H9 (cell line): ENCODE results near the gene OR2L3. TPM values are rescaled to one million over a fixed set of nuclear protein-coding genes. Genes with fewer than 3 reads are reported as not detected.

ENCODE experiments used
- DNase-seq: peaks from one replicate; pipeline ENCODE4 v3.0.0-alpha.2; 2017
- H2AFZ ChIP-seq: one replicate; pipeline ENCODE4 v1.6.1; 2013; ENCODE audit warnings: mild to moderate bottlenecking, low read length, control low read depth, moderate library complexity
- H2AK5ac ChIP-seq: 2 replicates; pipeline ENCODE4 v1.6.1; 2013; ENCODE audit warnings: low read length, control low read depth, mixed read lengths; ENCODE audit not compliant: insufficient read length
- H2BK120ac ChIP-seq: one replicate; pipeline ENCODE4 v1.6.1; 2013; ENCODE audit warnings: low read depth, mild to moderate bottlenecking, low read length, control low read depth, inconsistent platforms; ENCODE audit not compliant: poor library complexity, severe bottlenecking
- H2BK12ac ChIP-seq: 2 replicates; pipeline ENCODE4 v1.6.1; 2013; ENCODE audit warnings: low read length, control low read depth, mixed read lengths, low read depth; ENCODE audit not compliant: insufficient read length
- H2BK15ac ChIP-seq: 2 replicates; pipeline ENCODE4 v1.6.1; 2013; ENCODE audit warnings: low read depth, low read length, control low read depth
- H2BK20ac ChIP-seq: one replicate; pipeline ENCODE4 v1.6.1; 2013; ENCODE audit warnings: low read depth, mild to moderate bottlenecking, low read length, control low read depth, inconsistent platforms; ENCODE audit not compliant: poor library complexity, severe bottlenecking
- H2BK5ac ChIP-seq: 2 replicates; pipeline ENCODE4 v1.6.1; 2013; ENCODE audit warnings: low read length, control low read depth, mixed read lengths; ENCODE audit not compliant: insufficient read length
- H3K14ac ChIP-seq: 2 replicates; pipeline ENCODE4 v1.6.1; 2013; ENCODE audit warnings: low read length, control low read depth; ENCODE audit not compliant: insufficient read depth
- H3K18ac ChIP-seq: 2 replicates; pipeline ENCODE4 v1.6.1; 2013; ENCODE audit warnings: low read depth, mild to moderate bottlenecking, mixed read lengths, low read length, control low read depth; ENCODE audit not compliant: insufficient read length
- H3K23ac ChIP-seq: 2 replicates; pipeline ENCODE4 v1.6.1; 2013; ENCODE audit warnings: low read length, control low read depth, mixed read lengths, low read depth; ENCODE audit not compliant: insufficient read length
- H3K23me2 ChIP-seq: 2 replicates; pipeline ENCODE4 v1.6.1; 2013; ENCODE audit warnings: low read depth, mild to moderate bottlenecking, mixed read lengths, low read length, control low read depth; ENCODE audit not compliant: insufficient read length, poor library complexity, severe bottlenecking
- H3K27ac ChIP-seq: 2 replicates; pipeline ENCODE4 v1.5.1; 2013; ENCODE audit warnings: low read length, control low read depth, mixed read lengths, low read depth; ENCODE audit not compliant: insufficient read length
- H3K27me3 ChIP-seq: 2 replicates; pipeline ENCODE4 v1.6.1; 2013; ENCODE audit warnings: low read length, control low read depth, inconsistent platforms; ENCODE audit not compliant: insufficient read depth
- H3K4ac ChIP-seq: 2 replicates; pipeline ENCODE4 v1.6.1; 2013; ENCODE audit warnings: low read depth, mild to moderate bottlenecking, control low read depth, inconsistent platforms, low read length, moderate library complexity
- H3K4me1 ChIP-seq: 2 replicates; pipeline ENCODE4 v1.6.1; 2013; ENCODE audit warnings: low read length, control low read depth, inconsistent platforms; ENCODE audit not compliant: insufficient read depth
- H3K4me2 ChIP-seq: 2 replicates; pipeline ENCODE4 v1.6.1; 2013; ENCODE audit warnings: low read length, control low read depth, mixed read lengths; ENCODE audit not compliant: insufficient read length, insufficient read depth
- H3K56ac ChIP-seq: 2 replicates; pipeline ENCODE4 v1.6.1; 2013; ENCODE audit warnings: low read depth, mild to moderate bottlenecking, mixed read lengths, low read length, control low read depth; ENCODE audit not compliant: insufficient read length
- H3K79me1 ChIP-seq: 2 replicates; pipeline ENCODE4 v1.6.1; 2013; ENCODE audit warnings: low read depth, mild to moderate bottlenecking, moderate library complexity, low read length, control low read depth, inconsistent platforms; ENCODE audit not compliant: insufficient read depth, poor library complexity, severe bottlenecking
- H3K79me2 ChIP-seq: 2 replicates; pipeline ENCODE4 v1.6.1; 2013; ENCODE audit warnings: low read length, control low read depth, inconsistent platforms; ENCODE audit not compliant: insufficient read depth
- H3K9ac ChIP-seq: 2 replicates; pipeline ENCODE4 v1.6.1; 2013; ENCODE audit warnings: low read length, control low read depth, mixed read lengths; ENCODE audit not compliant: insufficient read length; ENCODE audit errors: extremely low read depth
- H3K9me3 ChIP-seq: one replicate; pipeline ENCODE4 v1.6.1; 2013; ENCODE audit warnings: low read depth, low read length, inconsistent platforms; ENCODE audit not compliant: control insufficient read depth
- H3T11ph ChIP-seq: one replicate; pipeline ENCODE4 v1.6.1; 2013; ENCODE audit warnings: mild to moderate bottlenecking, low read length, control low read depth, inconsistent platforms
- H4K20me1 ChIP-seq: one replicate; pipeline ENCODE4 v1.6.1; 2013; ENCODE audit not compliant: control insufficient read depth, insufficient read length, insufficient read depth
- H4K5ac ChIP-seq: 2 replicates; pipeline ENCODE4 v1.6.1; 2013; ENCODE audit warnings: low read depth, mild to moderate bottlenecking, mixed read lengths, low read length, control low read depth; ENCODE audit not compliant: insufficient read length
- H4K8ac ChIP-seq: replicated peaks from 2 replicates; pipeline ENCODE4 v1.6.1; 2013; ENCODE audit warnings: low read length, control low read depth, mixed read lengths, low read depth; ENCODE audit not compliant: insufficient read length
- H4K91ac ChIP-seq: 2 replicates; pipeline ENCODE4 v1.6.1; 2013; ENCODE audit warnings: low read depth, mild to moderate bottlenecking, moderate library complexity, mixed read lengths, low read length, control low read depth; ENCODE audit not compliant: insufficient read length
- H3K27ac Mint-ChIP-seq, 3 experiments: 2 replicates in 2 of 3; 3 replicates in 1 of 3; pipeline ENCODE4 v1.8.0; 2020 to 2021; ENCODE audit warnings: mixed read lengths in 3 of 3, mild to moderate bottlenecking in 1 of 3, moderate library complexity in 1 of 3
- H3K27me3 Mint-ChIP-seq: 2 replicates; pipeline ENCODE4 v1.8.0; 2021; ENCODE audit warnings: low read depth, mild to moderate bottlenecking, moderate library complexity, mixed read lengths
- H3K36me3 Mint-ChIP-seq, 3 experiments: 2 replicates in 2 of 3; 3 replicates in 1 of 3; pipeline ENCODE4 v1.8.0; 2020 to 2021; ENCODE audit warnings: low read depth in 3 of 3, mixed read lengths in 3 of 3; ENCODE audit not compliant: insufficient read depth in 1 of 3
- H3K4me1 Mint-ChIP-seq, 2 experiments: 2 replicates each; pipeline ENCODE4 v1.8.0; 2020; ENCODE audit warnings: mixed read lengths in 2 of 2
- H3K4me3 Mint-ChIP-seq, 2 experiments: 2 replicates in 1 of 2; 3 replicates in 1 of 2; pipeline ENCODE4 v1.8.0; 2020 to 2021; ENCODE audit warnings: mild to moderate bottlenecking in 2 of 2, mixed read lengths in 2 of 2, moderate library complexity in 1 of 2
- H3K9me3 Mint-ChIP-seq, 2 experiments: 2 replicates in 1 of 2; 3 replicates in 1 of 2; pipeline ENCODE4 v1.8.0; 2020; ENCODE audit warnings: mild to moderate bottlenecking in 2 of 2, mixed read lengths in 2 of 2, moderate library complexity in 1 of 2
- WGBS: extraction: QIAGEN DNeasy Blood & Tissue Kit; methylation state at CpG from one replicate; pipeline ENCODE4 v1.1.7; 2013; ENCODE audit warnings: missing lambda C conversion rate, low lambda C conversion rate, mixed read lengths; ENCODE audit not compliant: insufficient read length; ENCODE audit errors: extremely low coverage; 5-methylcytosine and 5-hydroxymethylcytosine counted together
- long read RNA-seq: library from polyadenylated mRNA; unstranded; transcript quantifications from one replicate; pipeline ENCODE4 v2.0.0, GENCODE V29; 2020
- total RNA-seq: library from RNA; stranded (reverse); gene quantifications from 2 replicates; pipeline ENCODE4 v1.2.1, GENCODE V29; 2021
- TF ChIP-seq, protein P1 (sequence below): fragments of 200-600 bp; sonication (generic); conservative IDR thresholded peaks from 3 replicates; pipeline ENCODE4 v1.8.0; 2021; ENCODE audit warnings: antibody characterized with exemption, mild to moderate bottlenecking

The OR2L3 gene
- total RNA-seq = not detected in 2 replicates
- long read RNA-seq = 0 reads

DNA sequence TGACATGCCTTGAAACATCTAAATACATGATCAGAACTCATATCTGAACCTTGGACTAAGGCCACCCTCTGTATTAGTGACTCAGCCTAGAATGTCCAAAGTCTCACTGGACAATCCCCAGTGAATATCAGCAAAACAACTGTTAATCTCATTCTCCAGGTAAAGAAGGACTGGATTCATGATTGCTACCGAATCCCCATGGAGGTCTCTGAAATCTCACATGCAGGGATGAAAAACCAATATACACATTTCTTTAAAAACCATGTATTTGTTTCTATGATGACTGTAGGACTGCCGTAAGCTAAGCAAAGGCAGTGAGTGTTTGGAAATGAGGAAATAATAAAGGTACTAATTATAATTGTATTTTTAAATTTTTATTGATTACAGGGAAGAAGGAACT lies at the start of gene OR2L3:
Gene OR2L3 (plus strand): TSS at position 301 of the 400 bp plus-strand sequence. CDS start 13,846 bp downstream, outside the sequence.
- Histone ChIP-seq H2BK120ac (no peak within 1 kb of the TSS), H2BK5ac (no peak within 1 kb of the TSS), H3K4ac (no peak within 1 kb of the TSS), H4K20me1 (no peaks in the 10 kb centered on the region), H3K79me2 (no peaks in the 10 kb centered on the region), H3T11ph (no peak within 1 kb of the TSS), H2BK12ac (no peak within 1 kb of the TSS), H3K23me2 (no peaks in the 10 kb centered on the region), H2AFZ (no peak within 1 kb of the TSS), H3K79me1 (no peaks in the 10 kb centered on the region), H4K91ac (no peak within 1 kb of the TSS), H3K56ac (no peak within 1 kb of the TSS), H3K4me1 (no peaks in the 10 kb centered on the region), H3K18ac (no peak within 1 kb of the TSS), H2BK15ac (no peak within 1 kb of the TSS), H3K27ac (no peak within 1 kb of the TSS), H3K9me3 (peaks cover 74% of the 10 kb centered on the region), H4K5ac (no peak within 1 kb of the TSS), H3K27me3 (no peaks in the 10 kb centered on the region), H3K23ac (no peak within 1 kb of the TSS), H3K4me2 (no peak within 1 kb of the TSS), H2AK5ac (no peak within 1 kb of the TSS), H3K14ac (no peak within 1 kb of the TSS), H3K9ac (no peak within 1 kb of the TSS), H2BK20ac (no peak within 1 kb of the TSS), H4K8ac (no peak within 1 kb of the TSS)
- H3K36me3 Mint-ChIP-seq = peaks cover 11 to 34% (median 12%) of the 10 kb centered on the region in 3 experiments; a peak in 6 of 7 replicates
- DNase-seq = no peak
- no peak within 1 kb of the TSS for H3K27ac Mint-ChIP-seq
- peaks cover 70 to 77% of the 10 kb centered on the region in 2 experiments for H3K9me3 Mint-ChIP-seq
- no CpG with 5 or more reads among the region's 2 CpGs for WGBS
- TF ChIP-seq, protein P1, sequence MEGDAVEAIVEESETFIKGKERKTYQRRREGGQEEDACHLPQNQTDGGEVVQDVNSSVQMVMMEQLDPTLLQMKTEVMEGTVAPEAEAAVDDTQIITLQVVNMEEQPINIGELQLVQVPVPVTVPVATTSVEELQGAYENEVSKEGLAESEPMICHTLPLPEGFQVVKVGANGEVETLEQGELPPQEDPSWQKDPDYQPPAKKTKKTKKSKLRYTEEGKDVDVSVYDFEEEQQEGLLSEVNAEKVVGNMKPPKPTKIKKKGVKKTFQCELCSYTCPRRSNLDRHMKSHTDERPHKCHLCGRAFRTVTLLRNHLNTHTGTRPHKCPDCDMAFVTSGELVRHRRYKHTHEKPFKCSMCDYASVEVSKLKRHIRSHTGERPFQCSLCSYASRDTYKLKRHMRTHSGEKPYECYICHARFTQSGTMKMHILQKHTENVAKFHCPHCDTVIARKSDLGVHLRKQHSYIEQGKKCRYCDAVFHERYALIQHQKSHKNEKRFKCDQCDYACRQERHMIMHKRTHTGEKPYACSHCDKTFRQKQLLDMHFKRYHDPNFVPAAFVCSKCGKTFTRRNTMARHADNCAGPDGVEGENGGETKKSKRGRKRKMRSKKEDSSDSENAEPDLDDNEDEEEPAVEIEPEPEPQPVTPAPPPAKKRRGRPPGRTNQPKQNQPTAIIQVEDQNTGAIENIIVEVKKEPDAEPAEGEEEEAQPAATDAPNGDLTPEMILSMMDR = no peak
- no peak within 1 kb of the TSS for H3K4me3 Mint-ChIP-seq
- H3K27me3 Mint-ChIP-seq = no peaks in the 10 kb centered on the region
- H3K4me1 Mint-ChIP-seq = no peaks in the 10 kb centered on the region
